ENCODE measurements around the gene HJURP.

Gene HJURP

DNA sequence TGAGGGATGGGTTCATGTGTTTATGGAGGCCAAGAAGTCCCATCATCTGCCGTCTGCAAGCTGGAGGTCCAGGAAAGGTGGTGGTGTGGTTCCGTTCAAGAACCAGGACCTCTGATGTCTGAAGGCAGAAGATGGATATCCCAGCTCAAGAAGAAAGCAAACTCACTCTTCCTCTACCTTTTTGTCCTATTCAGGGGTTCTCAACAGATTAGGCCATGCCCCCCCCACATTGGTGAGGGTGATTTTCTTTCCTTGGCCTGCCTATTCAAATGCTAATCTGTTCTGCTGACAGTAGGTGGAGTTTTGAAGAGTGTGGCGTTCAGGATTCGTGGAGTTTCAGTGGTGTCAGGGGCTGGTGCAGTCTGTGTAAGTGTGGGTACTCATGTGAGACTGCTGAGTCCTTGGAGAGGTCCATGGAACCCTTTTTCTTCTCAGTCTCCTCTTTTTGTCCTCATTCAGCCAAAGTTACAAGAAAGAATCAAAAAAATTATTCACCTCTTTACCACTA lies 8.0 kb upstream of the HJURP start:
- Histone ChIP-seq H3K79me2 (ENCODE audit: control insufficient read depth, low read length) (no peaks in the 10 kb centered on the region), H3K36me3 (ENCODE audit: control insufficient read depth, low read length) (peaks cover 15% of the 10 kb centered on the region), H3K4me3 (ENCODE audit: low read length) (no peak overlapping the region), H3K9me3 (ENCODE audit: control insufficient read depth, insufficient read depth, low read length) (no peaks in the 10 kb centered on the region), H3K27ac (ENCODE audit: low read depth, low read length) (no peak overlapping the region), H3K9me2 (replicated peaks; ENCODE audit: control insufficient read depth, low read length) (no peaks in the 10 kb centered on the region), H3K4me2 (ENCODE audit: low read length) (no peak overlapping the region), H3K27me3 (ENCODE audit: control insufficient read depth, low read length) (no peaks in the 10 kb centered on the region), H4K20me1 (ENCODE audit: control insufficient read depth, insufficient read depth, low read depth, low read length) (no peaks in the 10 kb centered on the region), H3F3A (ENCODE audit: control insufficient read depth, insufficient read depth) (no peaks in the 10 kb centered on the region), H3K4me1 (ENCODE audit: control insufficient read depth, low read length) (no peaks in the 10 kb centered on the region)
- TF ChIP-seq, protein P1, sequence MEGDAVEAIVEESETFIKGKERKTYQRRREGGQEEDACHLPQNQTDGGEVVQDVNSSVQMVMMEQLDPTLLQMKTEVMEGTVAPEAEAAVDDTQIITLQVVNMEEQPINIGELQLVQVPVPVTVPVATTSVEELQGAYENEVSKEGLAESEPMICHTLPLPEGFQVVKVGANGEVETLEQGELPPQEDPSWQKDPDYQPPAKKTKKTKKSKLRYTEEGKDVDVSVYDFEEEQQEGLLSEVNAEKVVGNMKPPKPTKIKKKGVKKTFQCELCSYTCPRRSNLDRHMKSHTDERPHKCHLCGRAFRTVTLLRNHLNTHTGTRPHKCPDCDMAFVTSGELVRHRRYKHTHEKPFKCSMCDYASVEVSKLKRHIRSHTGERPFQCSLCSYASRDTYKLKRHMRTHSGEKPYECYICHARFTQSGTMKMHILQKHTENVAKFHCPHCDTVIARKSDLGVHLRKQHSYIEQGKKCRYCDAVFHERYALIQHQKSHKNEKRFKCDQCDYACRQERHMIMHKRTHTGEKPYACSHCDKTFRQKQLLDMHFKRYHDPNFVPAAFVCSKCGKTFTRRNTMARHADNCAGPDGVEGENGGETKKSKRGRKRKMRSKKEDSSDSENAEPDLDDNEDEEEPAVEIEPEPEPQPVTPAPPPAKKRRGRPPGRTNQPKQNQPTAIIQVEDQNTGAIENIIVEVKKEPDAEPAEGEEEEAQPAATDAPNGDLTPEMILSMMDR (IDR thresholded peaks at IDR 0.05; ENCODE audit: low read depth, low read length, poor library complexity, severe bottlenecking) = no peak
- TF ChIP-seq EZH2phosphoT487 (IDR thresholded peaks at IDR 0.05; ENCODE audit: borderline replicate concordance, low read length) = no peak

DNA sequence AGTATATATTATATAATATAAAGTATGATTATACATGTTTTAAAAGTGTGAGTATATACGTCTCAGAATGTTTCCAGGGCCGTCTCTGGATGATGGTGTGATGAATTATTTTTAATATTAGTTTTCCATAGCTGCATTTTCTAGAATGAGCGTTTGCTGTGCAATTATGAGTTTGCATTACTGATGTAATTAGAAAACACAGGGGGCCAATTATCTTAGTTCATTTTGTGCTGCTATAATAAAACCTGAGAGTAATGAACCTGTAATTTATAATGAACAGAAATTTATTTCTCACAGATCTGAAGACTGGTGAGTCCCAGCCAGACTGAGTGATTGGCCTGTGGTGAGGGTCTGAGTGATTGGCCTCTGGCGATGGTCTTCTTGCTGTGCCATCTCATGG lies 4.0 kb upstream of the HJURP start:
- Histone ChIP-seq H3K79me2 (ENCODE audit: control insufficient read depth, low read length) (peaks cover 14% of the 10 kb centered on the region), H3K36me3 (ENCODE audit: control insufficient read depth, low read length) (peaks cover 12% of the 10 kb centered on the region), H3K9me3 (ENCODE audit: control insufficient read depth, insufficient read depth, low read length) (no peaks in the 10 kb centered on the region; the same call in 1 of the 2 replicates), H3F3A (ENCODE audit: control insufficient read depth, insufficient read depth) (no peaks in the 10 kb centered on the region), H4K20me1 (ENCODE audit: control insufficient read depth, insufficient read depth, low read depth, low read length) (peaks cover 2% of the 10 kb centered on the region; the same call in 1 of the 2 replicates), H3K4me1 (ENCODE audit: control insufficient read depth, low read length) (peaks cover 9% of the 10 kb centered on the region), H3K27ac (ENCODE audit: low read depth, low read length) (no peak overlapping the region), H3K4me3 (ENCODE audit: low read length) (no peak overlapping the region), H3K4me2 (ENCODE audit: low read length) (no peak overlapping the region), H3K27me3 (ENCODE audit: control insufficient read depth, low read length) (no peaks in the 10 kb centered on the region), H3K9me2 (replicated peaks; ENCODE audit: control insufficient read depth, low read length) (no peaks in the 10 kb centered on the region)
- TF ChIP-seq, protein P1 (IDR thresholded peaks at IDR 0.05; ENCODE audit: low read depth, low read length, poor library complexity, severe bottlenecking) = no peak
- no peak for TF ChIP-seq EZH2phosphoT487 (IDR thresholded peaks at IDR 0.05; ENCODE audit: borderline replicate concordance, low read length)

DNA sequence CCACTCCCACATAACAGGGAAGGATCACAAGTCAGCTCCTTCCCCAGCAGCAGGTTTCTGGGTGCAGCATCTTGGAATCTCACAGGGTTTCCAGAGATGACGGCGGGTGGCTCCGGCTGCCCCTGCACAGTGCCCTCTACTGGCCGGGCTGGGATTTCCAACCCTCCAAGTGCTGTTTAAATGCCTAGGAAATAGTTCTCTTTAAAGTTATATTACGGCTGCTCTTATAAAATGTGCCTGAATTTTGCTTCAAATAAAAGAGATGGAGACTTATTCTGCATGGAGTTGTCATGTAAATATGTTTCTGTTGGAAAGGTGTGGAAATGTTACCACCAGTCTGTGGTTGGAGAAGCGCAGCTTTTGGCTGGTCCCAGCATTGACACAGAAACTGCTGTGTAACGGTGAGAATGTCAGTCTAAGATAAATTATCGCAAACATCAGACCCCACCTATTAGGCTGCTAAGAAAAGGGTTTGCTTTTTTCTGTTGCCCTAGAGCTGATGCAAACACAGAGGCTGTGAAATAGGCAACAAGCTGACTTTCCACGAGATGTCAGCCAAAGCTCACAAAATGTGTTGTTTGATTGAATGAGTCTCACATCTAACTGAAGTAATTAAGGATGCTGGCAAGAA lies 3.3 kb upstream of the HJURP start:
- TF ChIP-seq, protein P1 (IDR thresholded peaks at IDR 0.05; ENCODE audit: low read depth, low read length, poor library complexity, severe bottlenecking) = peak; percentile 96
- TF ChIP-seq EZH2phosphoT487 (IDR thresholded peaks at IDR 0.05; ENCODE audit: borderline replicate concordance, low read length) = no peak
- no peaks in the 10 kb centered on the region for H3K27me3 ChIP-seq (ENCODE audit: control insufficient read depth, low read length)

More for the DNA sequence above, 3.3 kb upstream of the HJURP start:
- Histone ChIP-seq H3K9me2 (replicated peaks; ENCODE audit: control insufficient read depth, low read length) (no peaks in the 10 kb centered on the region), H3K4me3 (ENCODE audit: low read length) (no peak overlapping the region), H3K4me1 (ENCODE audit: control insufficient read depth, low read length) (peaks cover 16% of the 10 kb centered on the region), H3K27ac (ENCODE audit: low read depth, low read length) (no peak overlapping the region), H4K20me1 (ENCODE audit: control insufficient read depth, insufficient read depth, low read depth, low read length) (peaks cover 9% of the 10 kb centered on the region; the same call in 1 of the 2 replicates), H3K79me2 (ENCODE audit: control insufficient read depth, low read length) (peaks cover 21% of the 10 kb centered on the region), H3F3A (ENCODE audit: control insufficient read depth, insufficient read depth) (no peaks in the 10 kb centered on the region), H3K36me3 (ENCODE audit: control insufficient read depth, low read length) (peaks cover 19% of the 10 kb centered on the region), H3K4me2 (ENCODE audit: low read length) (no peak overlapping the region), H3K9me3 (ENCODE audit: control insufficient read depth, insufficient read depth, low read length) (no peaks in the 10 kb centered on the region; the same call in 1 of the 2 replicates)

Measured in DOHH2 (cell line).